ENCODE data around the gene SLC4A2.
A peak's percentile ranks its signal among the peaks of the same experiment; 100 is the strongest.

The SLC4A2 gene

GRCh38 chr7:151087245-151088018 lies 28.0 kb downstream of the SLC4A2 start:
- DNase-seq (ENCODE audit: low read depth): peak; percentile 50
- TF ChIP-seq CTCF (conservative IDR thresholded peaks at IDR 0.05; ENCODE audit: low read depth, low read length): peak; percentile 18

GRCh38 chr7:151088019-151088855 lies 28.8 kb downstream of the SLC4A2 start:
- DNase-seq (ENCODE audit: low read depth): peak; percentile 33
- H3K4me3 ChIP-seq (ENCODE audit: low read depth, low read length): peak overlapping the region; percentile 79
- TF ChIP-seq CTCF (conservative IDR thresholded peaks at IDR 0.05; ENCODE audit: low read depth, low read length): no peak

More at GRCh38 chr7:151087245-151088018, 28.0 kb downstream of the SLC4A2 start:
- H3K4me3 ChIP-seq (ENCODE audit: low read depth, low read length): peak overlapping the region; percentile 79

- DNase-seq (ENCODE audit: low read depth): peak; percentile 77
- no peak for TF ChIP-seq CTCF (conservative IDR thresholded peaks at IDR 0.05; ENCODE audit: low read depth, low read length)
- peak overlapping the region; percentile 79 for H3K4me3 ChIP-seq (ENCODE audit: low read depth, low read length)
These were observed 29.7 kb downstream of the SLC4A2 start for GRCh38 chr7:151088856-151089699.

GRCh38 chr7:151089893-151090730 lies 30.7 kb downstream of the SLC4A2 start:
- no peak overlapping the region for H3K4me3 ChIP-seq (ENCODE audit: low read depth, low read length)

GRCh38 chr7:151091003-151091402 lies 31.6 kb downstream of the SLC4A2 start:
- H3K4me3 ChIP-seq (ENCODE audit: low read depth, low read length): no peak overlapping the region
- no peak for TF ChIP-seq CTCF (conservative IDR thresholded peaks at IDR 0.05; ENCODE audit: low read depth, low read length)
- no peak for DNase-seq (ENCODE audit: low read depth)

More at GRCh38 chr7:151089893-151090730, 30.7 kb downstream of the SLC4A2 start:
- peak; percentile 30 for DNase-seq (ENCODE audit: low read depth)
- TF ChIP-seq CTCF (conservative IDR thresholded peaks at IDR 0.05; ENCODE audit: low read depth, low read length): no peak

GRCh38 chr7:151091431-151091830 lies 32.0 kb downstream of the SLC4A2 start:
- TF ChIP-seq CTCF (conservative IDR thresholded peaks at IDR 0.05; ENCODE audit: low read depth, low read length): peak; percentile 77
- DNase-seq (ENCODE audit: low read depth): peak; percentile 22
- H3K4me3 ChIP-seq (ENCODE audit: low read depth, low read length): no peak overlapping the region
